Measurements from ENCODE around the gene LYPD3.

The LYPD3 gene

DNA sequence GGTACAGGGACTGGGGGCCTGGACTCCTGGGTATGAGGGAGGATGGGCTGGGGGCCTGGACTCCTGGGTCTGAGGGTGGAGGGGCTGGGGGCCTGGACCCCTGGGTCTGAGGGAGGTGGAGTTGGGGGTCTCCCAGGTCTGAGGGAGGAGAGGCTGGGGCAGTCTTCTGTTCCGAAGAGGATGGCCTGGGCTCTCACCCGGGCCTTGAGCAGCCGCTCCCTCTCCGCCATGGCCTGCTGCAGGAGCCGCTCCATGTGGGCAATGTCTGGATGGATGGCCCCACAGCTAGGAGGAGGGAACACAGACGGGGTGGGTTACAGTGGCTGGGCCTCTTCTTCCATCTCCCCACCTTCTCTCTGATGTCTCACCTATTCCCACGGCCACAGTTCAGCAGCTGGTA is 21.0 kb upstream of the LYPD3 start:
- no peak for DNase-seq (ENCODE audit: low read depth)
- no peak overlapping the region for H3K4me3 ChIP-seq (replicated peaks; ENCODE audit: low read depth, low read length)
- TF ChIP-seq, protein P1, sequence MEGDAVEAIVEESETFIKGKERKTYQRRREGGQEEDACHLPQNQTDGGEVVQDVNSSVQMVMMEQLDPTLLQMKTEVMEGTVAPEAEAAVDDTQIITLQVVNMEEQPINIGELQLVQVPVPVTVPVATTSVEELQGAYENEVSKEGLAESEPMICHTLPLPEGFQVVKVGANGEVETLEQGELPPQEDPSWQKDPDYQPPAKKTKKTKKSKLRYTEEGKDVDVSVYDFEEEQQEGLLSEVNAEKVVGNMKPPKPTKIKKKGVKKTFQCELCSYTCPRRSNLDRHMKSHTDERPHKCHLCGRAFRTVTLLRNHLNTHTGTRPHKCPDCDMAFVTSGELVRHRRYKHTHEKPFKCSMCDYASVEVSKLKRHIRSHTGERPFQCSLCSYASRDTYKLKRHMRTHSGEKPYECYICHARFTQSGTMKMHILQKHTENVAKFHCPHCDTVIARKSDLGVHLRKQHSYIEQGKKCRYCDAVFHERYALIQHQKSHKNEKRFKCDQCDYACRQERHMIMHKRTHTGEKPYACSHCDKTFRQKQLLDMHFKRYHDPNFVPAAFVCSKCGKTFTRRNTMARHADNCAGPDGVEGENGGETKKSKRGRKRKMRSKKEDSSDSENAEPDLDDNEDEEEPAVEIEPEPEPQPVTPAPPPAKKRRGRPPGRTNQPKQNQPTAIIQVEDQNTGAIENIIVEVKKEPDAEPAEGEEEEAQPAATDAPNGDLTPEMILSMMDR (IDR thresholded peaks at IDR 0.05; ENCODE audit: low read length, missing control alignments): no peak

DNA sequence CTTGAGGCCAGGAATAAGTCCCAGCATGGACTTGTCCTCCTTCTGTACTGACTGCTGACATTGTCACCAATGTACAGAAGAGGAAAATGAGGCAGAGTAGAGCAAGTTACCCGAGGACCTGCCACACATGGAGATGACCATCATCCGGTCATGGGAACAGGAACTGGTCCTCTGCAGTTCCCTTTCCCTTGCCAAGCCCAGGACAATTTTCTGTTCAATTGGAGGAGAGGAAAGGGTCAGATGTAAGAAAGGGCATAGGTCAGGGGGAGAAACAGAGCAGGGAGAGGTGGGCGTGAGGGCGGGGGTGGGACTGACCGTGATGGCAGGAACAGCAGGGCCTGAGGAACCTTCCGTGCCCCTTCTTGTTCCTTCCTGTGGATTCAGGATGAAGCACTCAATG is 20.5 kb upstream of the LYPD3 start:
- TF ChIP-seq, protein P1 (IDR thresholded peaks at IDR 0.05; ENCODE audit: low read length, missing control alignments): no peak
- no peak overlapping the region for H3K4me3 ChIP-seq (replicated peaks; ENCODE audit: low read depth, low read length)
- no peak for DNase-seq (ENCODE audit: low read depth)

DNA sequence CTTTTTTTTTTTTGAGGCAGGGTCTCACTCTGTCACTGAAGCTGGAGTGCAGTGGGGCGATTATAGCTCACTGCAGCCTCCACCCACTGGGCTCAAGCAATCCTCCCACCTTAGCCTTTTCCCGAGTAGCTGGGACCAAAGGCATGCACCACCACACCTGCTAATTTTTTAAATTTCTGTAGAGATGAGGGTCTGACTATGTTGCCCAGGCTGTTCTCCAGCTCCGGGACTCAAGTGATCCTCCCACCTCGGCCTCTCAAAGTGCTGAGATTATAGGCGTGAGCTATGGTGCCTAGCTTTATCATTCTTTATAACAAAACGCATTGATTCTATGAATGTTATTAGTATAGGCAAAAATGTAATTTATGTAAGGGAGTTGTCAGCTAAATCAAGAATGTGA is 17.9 kb upstream of the LYPD3 start:
- no peak for DNase-seq (ENCODE audit: low read depth)
- TF ChIP-seq, protein P1 (IDR thresholded peaks at IDR 0.05; ENCODE audit: low read length, missing control alignments): no peak
- H3K4me3 ChIP-seq (replicated peaks; ENCODE audit: low read depth, low read length): no peak overlapping the region

DNA sequence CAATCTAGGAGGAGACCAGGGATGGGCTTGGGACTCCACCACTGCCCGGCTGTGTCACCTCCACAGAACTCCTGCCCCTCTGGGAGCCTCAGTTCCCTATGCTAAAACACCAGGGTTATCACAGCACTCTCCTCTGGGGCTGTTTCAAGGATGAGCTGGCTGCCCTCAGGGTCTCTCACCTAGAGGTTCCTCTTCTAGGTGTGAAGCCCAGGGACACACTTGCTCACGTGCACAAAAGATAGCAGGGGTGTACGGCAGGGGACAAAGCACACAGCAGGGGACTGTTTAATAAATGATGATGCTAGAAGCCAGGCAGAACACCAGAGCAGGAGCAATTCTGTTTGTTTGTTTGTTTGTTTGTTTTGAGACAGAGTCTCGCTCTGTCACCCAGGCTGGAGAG is 16.8 kb upstream of the LYPD3 start:
- no peak for DNase-seq (ENCODE audit: low read depth)
- no peak overlapping the region for H3K4me3 ChIP-seq (replicated peaks; ENCODE audit: low read depth, low read length)
- TF ChIP-seq, protein P1 (IDR thresholded peaks at IDR 0.05; ENCODE audit: low read length, missing control alignments): no peak

DNA sequence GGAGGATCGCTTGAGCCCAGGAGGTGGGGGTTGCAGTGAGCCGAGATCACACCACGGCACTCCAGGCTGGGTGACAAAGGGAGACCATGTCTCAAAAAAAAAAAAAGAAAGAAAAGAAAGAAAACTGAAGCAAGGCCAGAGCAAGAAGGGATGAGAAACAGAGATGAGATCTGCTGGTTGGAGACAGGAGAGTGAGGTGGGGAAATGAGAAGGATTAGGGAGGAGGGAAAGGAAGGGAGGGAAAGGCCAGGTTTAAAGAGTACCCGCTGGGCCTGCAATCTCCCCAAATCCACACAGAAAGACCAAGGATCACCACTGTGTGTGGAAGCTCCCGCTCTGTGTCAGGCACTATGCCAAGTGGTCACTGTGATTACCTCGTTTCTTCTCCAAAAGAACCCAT is 16.3 kb upstream of the LYPD3 start:
- TF ChIP-seq, protein P1 (IDR thresholded peaks at IDR 0.05; ENCODE audit: low read length, missing control alignments): no peak
- no peak overlapping the region for H3K4me3 ChIP-seq (replicated peaks; ENCODE audit: low read depth, low read length)
- no peak for DNase-seq (ENCODE audit: low read depth)

DNA sequence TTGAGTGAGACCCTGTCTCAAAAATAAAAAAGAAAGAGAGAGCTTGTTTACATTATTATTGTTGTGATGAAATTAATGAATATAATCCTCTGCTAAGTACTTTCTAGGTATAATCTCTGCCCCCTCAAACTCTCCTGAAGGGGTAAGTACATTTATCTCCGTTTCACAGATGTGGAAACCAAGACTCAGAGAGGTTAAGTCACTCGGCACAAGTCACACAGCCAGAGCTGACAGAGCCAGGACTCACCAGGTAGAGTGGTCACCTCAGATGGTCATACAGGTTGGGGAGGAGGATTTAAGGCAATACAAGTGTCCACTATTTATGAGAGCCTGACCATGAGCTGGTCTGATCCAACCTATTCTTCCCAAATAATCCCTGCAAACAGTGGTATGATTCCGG is 15.2 kb upstream of the LYPD3 start:
- no peak for DNase-seq (ENCODE audit: low read depth)
- H3K4me3 ChIP-seq (replicated peaks; ENCODE audit: low read depth, low read length): no peak overlapping the region
- TF ChIP-seq, protein P1 (IDR thresholded peaks at IDR 0.05; ENCODE audit: low read length, missing control alignments): no peak

DNA sequence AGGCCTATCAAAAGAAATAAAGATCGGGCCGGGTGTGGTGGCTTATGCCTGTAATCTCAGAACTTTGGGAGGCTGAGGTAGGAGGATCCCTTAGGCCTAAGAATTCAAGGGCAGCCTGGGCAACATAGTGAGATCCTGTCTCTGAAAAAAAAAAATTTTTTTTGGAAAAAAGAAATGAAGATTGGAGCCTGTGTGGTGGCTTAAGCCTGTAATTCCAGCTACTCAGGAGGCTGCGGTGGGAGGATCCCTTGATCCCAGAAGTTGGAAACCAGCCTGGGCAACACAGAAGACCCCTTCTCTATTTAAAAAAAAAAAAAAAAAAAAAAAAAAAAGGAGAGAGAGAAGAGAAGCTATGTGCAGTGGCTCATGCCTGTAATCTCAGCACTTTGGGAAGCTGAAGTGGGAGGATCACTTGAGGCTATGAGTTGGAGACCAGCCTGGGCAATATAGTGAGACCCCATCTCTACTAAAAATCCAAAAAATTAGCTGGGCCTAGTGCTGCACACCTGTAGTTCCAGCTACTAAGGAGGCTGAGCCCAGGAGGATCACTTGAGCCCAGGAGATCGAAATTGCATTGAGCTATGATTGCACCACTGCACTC is 14.7 kb upstream of the LYPD3 start:
- DNase-seq (ENCODE audit: low read depth): no peak
- TF ChIP-seq, protein P1 (IDR thresholded peaks at IDR 0.05; ENCODE audit: low read length, missing control alignments): no peak
- no peak overlapping the region for H3K4me3 ChIP-seq (replicated peaks; ENCODE audit: low read depth, low read length)

Data from fibroblast of pulmonary artery (primary cell).